ENCODE results near the gene AKR1C2.
"Not testable (repeated sequence)": the region's sequence is repeated elsewhere in the genome, so short reads cannot be mapped to it uniquely, and the experiment has no call there.

Gene AKR1C2

GRCh38 chr10:4990217-4990616 lies 13.4 kb downstream of the AKR1C2 start:
- H3K4me3 ChIP-seq (ENCODE audit: low read depth, low read length) = no peak overlapping the region

GRCh38 chr10:4988000-4988641 lies 15.5 kb downstream of the AKR1C2 start:
- H3K4me3 ChIP-seq (ENCODE audit: low read depth, low read length) = not testable (repeated sequence)

GRCh38 chr10:4984971-4985594 lies 18.6 kb downstream of the AKR1C2 start:
- H3K4me3 ChIP-seq (ENCODE audit: low read depth, low read length) = no peak overlapping the region

GRCh38 chr10:4984223-4984622 lies 19.4 kb downstream of the AKR1C2 start:
- no peak overlapping the region for H3K4me3 ChIP-seq (ENCODE audit: low read depth, low read length)

GRCh38 chr10:4983615-4984216 lies 19.9 kb downstream of the AKR1C2 start:
- no peak overlapping the region for H3K4me3 ChIP-seq (ENCODE audit: low read depth, low read length)

- no peak overlapping the region for H3K4me3 ChIP-seq (ENCODE audit: low read depth, low read length)
Observed at GRCh38 chr10:4982764-4983226, 20.9 kb downstream of the AKR1C2 start.

GRCh38 chr10:4981722-4982471 lies 21.8 kb downstream of the AKR1C2 start:
- no peak overlapping the region for H3K4me3 ChIP-seq (ENCODE audit: low read depth, low read length)

- H3K4me3 ChIP-seq (ENCODE audit: low read depth, low read length) = no peak overlapping the region
Observed at GRCh38 chr10:4980793-4981192, 22.9 kb downstream of the AKR1C2 start.

GRCh38 chr10:4978870-4979269 lies 24.8 kb downstream of the AKR1C2 start:
- H3K4me3 ChIP-seq (ENCODE audit: low read depth, low read length) = no peak overlapping the region

- H3K4me3 ChIP-seq (ENCODE audit: low read depth, low read length) = no peak overlapping the region
Observed at GRCh38 chr10:4977025-4977424, 26.6 kb downstream of the AKR1C2 start.

- not testable (repeated sequence) for H3K4me3 ChIP-seq (ENCODE audit: low read depth, low read length)
Observed at GRCh38 chr10:4974400-4974799, 29.3 kb downstream of the AKR1C2 start.

- not testable (repeated sequence) for H3K4me3 ChIP-seq (ENCODE audit: low read depth, low read length)
Observed at GRCh38 chr10:4973294-4973693, 30.4 kb downstream of the AKR1C2 start.

- H3K4me3 ChIP-seq (ENCODE audit: low read depth, low read length) = not testable (repeated sequence)
Observed at GRCh38 chr10:4972369-4973142, 31.1 kb downstream of the AKR1C2 start.

- H3K4me3 ChIP-seq (ENCODE audit: low read depth, low read length) = not testable (repeated sequence)
Observed at GRCh38 chr10:4970362-4970761, 33.3 kb downstream of the AKR1C2 start.

- not testable (repeated sequence) for H3K4me3 ChIP-seq (ENCODE audit: low read depth, low read length)
Observed at GRCh38 chr10:4969289-4969688, 34.4 kb downstream of the AKR1C2 start.

- not testable (repeated sequence) for H3K4me3 ChIP-seq (ENCODE audit: low read depth, low read length)
Observed at GRCh38 chr10:4967189-4967588, 36.5 kb downstream of the AKR1C2 start.

GRCh38 chr10:4965763-4966162 lies 37.9 kb downstream of the AKR1C2 start:
- H3K4me3 ChIP-seq (ENCODE audit: low read depth, low read length) = not testable (repeated sequence)

GRCh38 chr10:4963815-4964154 lies 39.9 kb downstream of the AKR1C2 start:
- not testable (repeated sequence) for H3K4me3 ChIP-seq (ENCODE audit: low read depth, low read length)

GRCh38 chr10:4962876-4963814 lies 40.5 kb downstream of the AKR1C2 start, which contains the start of gene AKR1C1:
TSS of gene AKR1C1 (plus strand) at chr10:4963415. CDS start at chr10:4963445, 30 bp downstream.
- H3K4me3 ChIP-seq (ENCODE audit: low read depth, low read length) = not testable (repeated sequence)

GRCh38 chr10:4962308-4962707 lies 41.3 kb downstream of the AKR1C2 start:
- not testable (repeated sequence) for H3K4me3 ChIP-seq (ENCODE audit: low read depth, low read length)
